Stimulated activated CD8-positive, alpha-beta memory T cell treated with anti-CD3 and anti-CD28 coated beads, Interleukin-4, amount 100 ng/mL, for 1 hour (primary cell): ENCODE data around the gene CITED4.

Experiments
- DNase-seq, 2 donors: peaks; one replicate each; pipeline ENCODE4 v3.0.0-alpha.2; 2020; ENCODE audit warnings: low read depth in 2 of 2, low spot score in 1 of 2

The CITED4 gene

DNA sequence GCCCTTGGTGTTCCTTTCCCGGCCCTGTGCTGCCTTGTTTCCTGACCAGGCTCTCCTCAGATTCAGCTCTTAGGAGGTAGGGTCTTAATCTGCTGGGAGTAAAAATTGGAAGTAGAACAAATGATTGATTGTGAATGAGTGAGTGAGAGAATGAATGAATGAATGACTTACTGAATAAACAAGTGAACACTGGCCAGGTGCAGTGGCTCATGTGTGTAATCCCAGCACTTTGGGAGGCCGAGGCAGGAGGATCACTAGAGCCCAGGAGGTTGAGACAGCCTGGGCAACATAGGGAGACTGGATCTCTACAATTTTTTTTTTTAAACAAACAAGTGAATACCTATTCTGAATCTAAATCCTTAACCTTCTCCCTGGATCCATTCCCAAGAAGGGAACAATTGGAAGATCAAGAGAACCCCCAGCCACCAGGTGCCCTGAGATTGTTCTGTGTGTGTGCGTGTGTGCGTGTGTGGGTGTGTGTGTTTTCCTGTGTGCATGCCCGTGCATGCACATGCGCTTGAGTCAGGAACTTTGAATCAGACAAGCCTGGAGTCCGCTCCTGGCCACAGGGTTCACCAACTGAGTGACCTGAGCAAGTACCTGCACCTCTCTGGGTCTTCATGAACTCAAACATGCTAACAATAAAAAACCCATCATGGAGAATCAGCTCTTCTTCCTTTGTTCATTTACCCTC, 24.3 kb upstream of the CITED4 start:
- no peak for DNase-seq

- no peak for DNase-seq
Observed at GRCh38 chr1:40884055-40884795, 22.1 kb upstream of the CITED4 start.

DNA sequence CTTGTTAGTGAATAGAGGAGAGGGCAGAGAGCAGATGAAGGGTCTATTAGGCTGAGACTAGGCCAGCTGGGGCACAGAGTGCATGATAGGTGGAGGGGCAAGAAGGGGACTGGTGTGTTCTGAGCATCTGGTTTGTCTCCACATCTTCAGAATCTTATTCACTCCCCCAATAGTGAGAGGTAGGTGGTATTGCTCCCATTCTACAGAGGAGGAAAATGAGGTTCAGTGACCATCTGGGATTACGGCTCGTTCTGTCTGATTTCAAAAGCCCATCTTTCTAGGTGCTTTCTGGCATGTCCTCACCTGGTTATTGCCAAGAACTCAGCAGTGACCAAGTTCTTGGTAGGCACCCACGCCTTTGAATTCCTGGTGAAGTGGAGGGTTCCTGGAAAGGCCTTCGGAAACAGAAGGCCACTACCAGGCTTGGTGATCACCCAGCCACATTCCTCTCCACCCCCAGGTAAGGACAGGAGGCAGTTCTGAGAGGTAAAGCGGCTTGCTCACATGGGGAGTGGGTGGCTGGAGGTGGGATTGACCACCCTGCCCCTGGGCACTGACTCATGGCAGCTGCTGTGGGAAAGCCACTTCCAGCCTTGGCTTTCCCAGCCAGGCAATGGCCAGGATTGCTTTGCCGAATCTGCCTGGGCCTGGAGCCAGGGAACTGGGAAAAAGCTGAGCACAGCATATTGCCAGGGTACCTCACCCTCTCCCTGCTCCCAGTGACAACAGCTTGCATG, 18.8 kb upstream of the CITED4 start:
- no peak for DNase-seq

DNA sequence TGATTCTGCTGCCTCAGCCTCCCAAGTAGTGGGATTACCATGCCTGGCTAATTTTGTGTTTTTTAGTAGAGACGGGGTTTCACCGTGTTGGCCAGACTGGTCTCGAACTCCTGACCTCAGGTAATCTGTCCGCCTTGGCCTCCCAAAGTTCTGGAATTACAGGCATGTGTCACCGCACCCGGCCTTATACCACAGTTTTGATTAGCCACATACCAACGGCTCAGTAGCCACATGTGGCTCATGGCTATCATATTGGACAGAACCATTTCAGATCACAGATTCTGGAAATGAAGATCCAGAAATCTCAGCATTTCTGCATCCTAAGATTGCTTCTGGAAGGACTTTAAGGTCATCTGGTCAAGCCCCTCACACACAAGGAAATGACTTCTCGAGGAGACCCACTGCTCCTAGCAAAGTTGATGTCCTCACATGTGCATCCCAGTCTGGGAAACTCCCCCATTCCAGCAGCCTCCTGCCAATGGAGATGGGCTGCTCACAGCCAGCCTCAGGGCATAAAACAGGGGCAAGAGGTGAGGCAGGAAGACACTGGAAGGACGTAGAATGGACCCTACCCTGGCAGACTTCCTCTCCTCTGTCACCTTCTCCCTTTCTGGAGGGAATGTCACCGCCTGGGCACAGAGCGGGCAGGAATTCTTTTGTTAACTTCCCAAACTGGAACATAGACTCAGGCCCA, 17.5 kb upstream of the CITED4 start:
- no peak for DNase-seq

DNA sequence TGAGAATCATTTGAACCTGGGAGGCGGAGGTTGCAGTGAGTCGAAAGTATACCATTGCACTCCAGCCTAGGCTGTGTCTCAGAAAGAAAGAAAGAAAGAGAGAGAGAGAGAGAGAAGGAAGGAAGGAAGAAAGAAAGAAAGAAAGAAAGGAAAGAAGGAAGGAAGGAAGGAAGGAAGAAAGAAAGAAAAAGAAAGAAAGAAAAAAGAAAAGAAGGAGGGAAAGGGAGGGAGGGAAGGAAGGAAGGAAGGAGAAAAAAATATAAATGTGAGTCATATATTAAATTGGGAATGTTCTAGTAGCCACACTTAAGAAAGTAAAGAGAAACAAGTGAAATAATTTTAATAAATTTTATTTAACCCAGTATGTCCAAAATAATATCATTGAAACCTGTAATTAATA, 16.7 kb upstream of the CITED4 start:
- no peak for DNase-seq

- no peak for DNase-seq
Observed at GRCh38 chr1:40877698-40878097, 15.5 kb upstream of the CITED4 start.

DNA sequence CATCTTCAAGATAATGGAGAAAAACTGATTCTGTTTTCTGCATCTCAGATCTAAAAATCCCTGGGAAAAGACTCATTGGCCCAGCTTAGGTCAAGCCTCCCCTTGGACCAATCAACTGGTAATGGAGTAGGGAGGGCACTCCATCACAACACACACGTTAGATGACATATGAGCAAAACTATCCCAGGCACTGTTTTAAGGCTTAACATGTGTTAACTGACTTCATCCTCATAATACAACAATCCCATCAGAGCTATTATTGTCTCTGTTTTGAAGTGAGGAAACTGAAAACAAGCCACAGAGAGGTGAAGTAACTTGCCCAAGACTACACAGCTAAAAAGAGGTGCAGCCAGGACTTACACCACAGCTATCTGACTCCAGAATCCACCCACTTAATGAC, 14.7 kb upstream of the CITED4 start:
- DNase-seq = no peak

DNA sequence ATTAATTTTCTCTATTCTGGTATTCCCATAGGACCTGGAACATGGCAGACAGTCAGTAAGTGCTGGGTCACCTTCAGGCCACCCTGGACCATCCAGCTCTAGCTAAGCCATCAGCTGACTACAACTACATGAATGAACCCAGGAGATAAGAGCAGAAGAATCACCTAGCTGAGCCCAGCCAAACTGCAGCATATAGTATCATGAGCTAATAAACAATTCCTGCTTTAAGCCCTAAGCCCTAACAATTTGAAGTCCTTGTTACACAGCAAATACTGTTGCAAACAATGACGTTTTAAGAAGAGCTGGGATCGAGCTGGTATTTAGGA, 14.2 kb upstream of the CITED4 start:
- DNase-seq = no peak

- DNase-seq = no peak
Observed at GRCh38 chr1:40873863-40874472, 11.8 kb upstream of the CITED4 start.

DNA sequence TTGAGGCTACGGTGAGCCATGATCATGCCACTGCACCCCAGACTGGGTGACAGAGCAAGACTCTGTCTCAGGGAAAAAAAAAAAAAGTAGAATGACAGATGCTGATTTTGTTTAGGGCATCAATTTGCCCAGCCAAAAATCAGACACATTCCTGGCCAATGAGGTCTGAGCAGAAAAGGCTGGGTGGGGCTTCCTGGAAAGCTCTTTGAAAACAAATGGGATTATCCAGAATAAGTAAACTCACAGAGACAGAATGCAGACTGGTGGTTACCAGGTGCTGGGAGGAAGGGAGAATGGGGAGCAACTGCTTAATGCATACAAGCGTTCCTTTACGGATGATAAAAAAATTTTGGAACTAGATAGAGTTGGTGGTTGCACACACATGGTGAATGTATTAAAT, 10.1 kb upstream of the CITED4 start:
- no peak for DNase-seq

GRCh38 chr1:40870135-40870728, 8.1 kb upstream of the CITED4 start:
- no peak for DNase-seq

DNA sequence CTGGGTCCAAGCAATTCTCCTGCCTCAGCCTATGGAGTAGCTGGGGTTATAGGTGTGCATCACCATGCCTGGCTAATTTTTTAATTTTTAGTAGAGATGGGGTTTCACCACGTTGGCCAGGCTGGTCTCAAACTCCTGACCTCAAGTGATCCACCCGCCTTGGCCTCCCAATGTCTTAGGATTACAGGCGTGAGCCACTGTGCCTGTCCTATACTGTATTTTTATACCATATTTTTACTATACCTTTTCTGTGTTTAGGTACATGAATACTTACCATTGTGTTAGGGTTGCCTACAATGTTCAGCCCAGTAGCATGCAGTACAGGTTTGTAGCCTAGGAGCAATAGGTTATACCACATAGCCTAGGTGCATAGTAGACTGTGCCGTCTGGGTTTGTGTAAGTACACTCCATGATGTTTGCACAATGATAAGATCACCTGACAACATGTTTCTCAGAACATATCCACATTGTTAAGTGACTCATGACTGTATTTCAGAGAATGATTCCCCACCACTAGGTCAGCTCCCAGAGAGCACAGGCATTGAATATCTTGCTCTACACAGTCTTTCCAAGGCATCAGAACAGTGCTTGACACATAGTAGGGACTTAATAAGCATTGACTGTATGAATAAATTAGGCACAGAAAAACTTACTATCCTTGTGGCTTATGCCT, 6.0 kb upstream of the CITED4 start:
- no peak for DNase-seq

DNA sequence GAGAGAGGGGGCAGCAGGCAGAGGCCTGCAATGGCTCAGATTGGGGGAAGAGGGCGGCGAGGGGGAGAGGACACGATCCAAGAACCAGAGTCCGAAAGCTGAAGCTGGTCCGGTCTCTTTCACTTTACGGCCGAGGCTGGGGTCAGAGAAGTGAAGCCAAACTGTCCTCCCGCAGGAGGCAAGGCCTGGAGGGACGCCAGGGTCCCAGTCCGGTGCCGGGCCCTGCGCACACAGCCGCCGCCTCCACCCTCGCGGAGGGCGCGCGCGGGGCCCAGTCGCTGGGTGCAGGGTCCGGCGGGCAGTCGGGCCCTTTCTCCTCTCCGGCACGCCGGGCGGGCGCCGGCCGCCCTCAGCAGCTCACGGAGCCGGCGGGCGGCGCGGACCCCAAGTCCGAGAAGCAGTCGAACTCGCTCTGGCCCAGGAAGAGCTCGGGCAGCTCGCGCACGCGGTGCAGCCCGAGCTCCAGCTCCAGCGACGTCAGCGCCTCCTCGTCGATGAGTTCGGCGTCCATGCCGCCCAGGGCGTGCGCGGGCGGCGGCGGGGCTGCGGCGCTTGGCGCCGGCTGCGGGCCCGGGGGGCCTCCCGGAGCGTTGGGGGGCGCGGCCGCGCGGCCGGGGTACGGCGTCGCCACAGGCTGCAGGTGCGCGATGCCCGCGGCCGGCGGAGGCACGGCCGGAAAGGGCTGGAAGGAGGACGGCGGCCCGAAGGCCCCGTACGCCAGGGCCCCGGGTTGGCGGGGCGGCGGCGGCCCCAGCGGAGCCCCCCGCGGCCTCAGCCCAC, 749 bp downstream of the CITED4 start:
- DNase-seq = peak in 1 of 2 donors; percentile 7

- DNase-seq = no peak
Observed at GRCh38 chr1:40860706-40861223, 1.4 kb downstream of the CITED4 start.

GRCh38 chr1:40858856-40859416, 3.2 kb downstream of the CITED4 start:
- DNase-seq = no peak

DNA sequence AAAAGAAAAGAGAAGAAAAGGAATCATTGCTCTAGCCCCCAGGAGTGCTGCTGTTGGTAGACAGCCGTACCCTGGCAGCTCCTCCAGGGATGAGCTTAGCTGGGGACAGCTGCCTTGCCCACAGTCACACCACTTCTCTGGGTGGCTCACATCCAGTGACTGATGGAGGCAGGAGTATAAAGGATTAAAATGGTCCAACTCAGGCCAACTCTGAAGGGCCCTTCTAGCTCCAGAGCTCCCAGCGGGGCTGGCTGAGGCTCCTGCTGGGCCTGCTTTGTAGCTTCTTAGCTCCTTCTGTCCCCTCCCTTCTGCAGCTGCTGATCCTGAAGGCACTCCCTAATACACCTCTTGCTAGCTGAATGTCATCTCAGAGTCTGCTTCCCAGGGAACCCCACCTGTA, 4.4 kb downstream of the CITED4 start:
- DNase-seq = no peak

DNA sequence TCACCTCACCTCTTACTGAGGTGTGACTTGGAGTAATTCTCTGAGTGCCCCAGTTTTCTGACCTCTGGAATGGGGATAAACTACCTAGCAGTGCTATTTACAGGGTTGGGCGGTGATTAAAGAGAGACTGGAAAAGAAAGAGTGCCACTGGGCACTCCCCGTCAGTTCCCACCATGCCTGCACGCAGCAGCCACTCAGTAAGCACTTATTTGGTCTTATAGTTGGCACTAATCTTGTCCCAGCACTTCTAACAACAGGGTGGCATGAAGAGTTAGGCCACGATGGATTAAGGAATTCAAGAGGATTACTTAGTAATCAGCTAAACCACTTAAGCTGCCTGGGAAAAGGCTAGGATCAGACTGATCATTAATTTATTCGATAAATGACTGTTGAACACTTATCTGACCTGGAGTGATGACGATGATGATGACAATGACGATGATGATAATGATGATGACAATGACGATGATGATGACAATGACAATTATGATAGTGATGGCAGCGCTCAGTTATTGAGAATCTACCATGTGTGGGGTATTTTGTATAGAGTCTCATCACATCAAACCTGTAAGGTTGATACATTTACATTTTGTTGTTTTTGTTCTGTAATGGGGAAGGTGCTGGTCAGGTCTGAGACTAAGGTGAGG, 5.4 kb downstream of the CITED4 start:
- DNase-seq = no peak

- no peak for DNase-seq
Observed at GRCh38 chr1:40856116-40856515, 6.0 kb downstream of the CITED4 start.

DNA sequence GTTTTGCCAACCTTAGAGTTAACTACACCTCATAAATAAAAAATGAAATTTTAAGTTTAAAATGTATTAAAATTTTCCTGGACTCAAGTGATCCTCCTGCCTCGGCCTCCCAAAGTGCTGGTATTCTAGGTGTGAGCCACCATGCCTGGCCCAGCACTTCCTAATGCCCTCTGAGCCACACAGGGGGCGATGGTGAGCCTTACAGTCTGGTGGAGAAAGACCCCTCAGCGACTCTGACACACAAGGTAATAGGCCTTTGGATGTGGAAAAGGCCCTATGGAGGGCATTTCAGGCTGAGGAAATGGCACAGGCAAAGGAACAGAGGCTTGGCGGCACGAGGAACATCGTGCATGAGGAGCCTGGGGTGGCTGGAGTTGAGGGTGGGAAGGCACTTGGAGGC, 6.7 kb downstream of the CITED4 start:
- DNase-seq = no peak
